GM19023 (cell line): Measurements from ENCODE around the gene KDM4C.

Experiments
- ATAC-seq: cut with Tn5 transposase; IDR thresholded peaks from one replicate; pipeline ENCODE4 v1.9.1; 2021; ENCODE audit warnings: mild to moderate bottlenecking, moderate library complexity; ENCODE audit not compliant: unreplicated experiment

Gene KDM4C

GRCh38 chr9:7186175-7186574 lies 428.4 kb downstream of the KDM4C start:
- ATAC-seq, result no peak

- no peak for ATAC-seq
Measured at GRCh38 chr9:7192266-7192665, 434.5 kb downstream of the KDM4C start.

GRCh38 chr9:7195526-7195925 lies 437.8 kb downstream of the KDM4C start:
- no peak for ATAC-seq

GRCh38 chr9:7196467-7196866 lies 438.7 kb downstream of the KDM4C start:
- ATAC-seq, result no peak

- no peak for ATAC-seq
Measured at GRCh38 chr9:7201196-7201595, 443.4 kb downstream of the KDM4C start.

GRCh38 chr9:7205806-7206205 lies 448.0 kb downstream of the KDM4C start:
- ATAC-seq, result no peak

- ATAC-seq, result no peak
Measured at GRCh38 chr9:7206221-7206758, 448.5 kb downstream of the KDM4C start.

GRCh38 chr9:7209016-7209715 lies 451.4 kb downstream of the KDM4C start:
- ATAC-seq, result no peak

- no peak for ATAC-seq
Measured at GRCh38 chr9:7209990-7210389, 452.2 kb downstream of the KDM4C start.

GRCh38 chr9:7210854-7211637 lies 453.3 kb downstream of the KDM4C start:
- no peak for ATAC-seq

GRCh38 chr9:7211657-7212056 lies 453.9 kb downstream of the KDM4C start:
- ATAC-seq, result no peak

- ATAC-seq, result no peak
Measured at GRCh38 chr9:7212101-7212500, 454.3 kb downstream of the KDM4C start.

- no peak for ATAC-seq
Measured at GRCh38 chr9:7216004-7216841, 458.4 kb downstream of the KDM4C start.

GRCh38 chr9:7223981-7224380 lies 466.2 kb downstream of the KDM4C start:
- ATAC-seq, result no peak
